Suprapubic skin (tissue), 4 donors: ENCODE data around the gene SHISA9. TPM values are rescaled to one million over a fixed set of nuclear protein-coding genes. Genes with fewer than 3 reads are reported as not detected.

ENCODE experiments used
- DNase-seq, 2 donors: peaks; one replicate each; pipeline ENCODE4 v3.0.0-alpha.2; 2019; ENCODE audit warnings: low spot score in 2 of 2
- H3K27ac ChIP-seq: fragments of 200-600 bp; sonication (generic); one replicate; pipeline ENCODE4 v1.5.1; 2019
- H3K27me3 ChIP-seq: fragments of 200-600 bp; sonication (generic); one replicate; pipeline ENCODE4 v1.5.1; 2019
- H3K36me3 ChIP-seq: fragments of 200-600 bp; sonication (generic); one replicate; pipeline ENCODE4 v1.5.1; 2019
- H3K4me1 ChIP-seq: fragments of 200-600 bp; sonication (generic); one replicate; pipeline ENCODE4 v1.5.1; 2019
- H3K4me3 ChIP-seq: fragments of 200-600 bp; sonication (generic); one replicate; pipeline ENCODE4 v1.5.1; 2019; ENCODE audit warnings: mild to moderate bottlenecking
- H3K9me3 ChIP-seq: fragments of 200-600 bp; sonication (generic); one replicate; pipeline ENCODE4 v1.5.1; 2019
- CTCF ChIP-seq, 2 donors: fragments of 200-600 bp in 1 of 2; fragments of 450-650 bp in 1 of 2; sonication (generic) in 1 of 2; IDR thresholded peaks; one replicate each; pipeline ENCODE4 v1.5.1; 2016 to 2019; ENCODE audit warnings: antibody characterized with exemption in 2 of 2, mild to moderate bottlenecking in 1 of 2, moderate library complexity in 1 of 2
- EP300 ChIP-seq: sonication (generic); formaldehyde crosslinking; IDR thresholded peaks from one replicate; pipeline ENCODE4 v1.6.1; 2017; ENCODE audit warnings: antibody characterized with exemption
- POLR2A ChIP-seq, 2 donors: fragments of 450-650 bp; IDR thresholded peaks; one replicate each; pipeline ENCODE4 v1.6.1; 2017; ENCODE audit warnings: antibody characterized with exemption in 2 of 2, mild to moderate bottlenecking in 2 of 2, moderate library complexity in 2 of 2
- POLR2AphosphoS5 ChIP-seq, 3 donors: sonication (generic); formaldehyde crosslinking; IDR thresholded peaks; one replicate each; pipeline ENCODE4 v1.6.1; 2017; ENCODE audit warnings: antibody characterized with exemption in 3 of 3
- WGBS: methylation state at CpG from one replicate; pipeline ENCODE4 v1.1.5; 2018; 5-methylcytosine and 5-hydroxymethylcytosine counted together
- total RNA-seq, 4 donors: library from RNA; depleted of rRNA; stranded (reverse); fragments of >200 nt; gene quantifications; one replicate each; pipeline ENCODE4 v1.1.0, GENCODE V29; 2016

SHISA9 gene
- total RNA-seq, 4 donors from 2014 or later = 0.26 to 1.9 (median 1.2) TPM

GRCh38 chr16:13146829-13147228, 245.4 kb downstream of the SHISA9 start:
- no peaks in the 10 kb centered on the region for H3K27me3 ChIP-seq
- no peaks in the 10 kb centered on the region for H3K9me3 ChIP-seq
- 68% methylated on average over 2 of the region's 2 CpGs for WGBS

GRCh38 chr16:13148294-13148693, 246.9 kb downstream of the SHISA9 start:
- Histone ChIP-seq H3K36me3 (no peaks in the 10 kb centered on the region), H3K9me3 (no peaks in the 10 kb centered on the region), H3K27me3 (no peaks in the 10 kb centered on the region), H3K27ac (no peak overlapping the region), H3K4me1 (no peaks in the 10 kb centered on the region), H3K4me3 (no peak overlapping the region)
- TF ChIP-seq EP300 (no peak), POLR2A (IDR thresholded peaks at IDR 0.05) (no peak), POLR2AphosphoS5 (IDR thresholded peaks at IDR 0.05) (no peak), CTCF (IDR thresholded peaks at IDR 0.05) (no peak)
- 84% methylated on average over 3 of the region's 3 CpGs for WGBS
- DNase-seq = no peak

More at GRCh38 chr16:13146829-13147228, 245.4 kb downstream of the SHISA9 start:
- Histone ChIP-seq H3K4me3 (no peak overlapping the region), H3K4me1 (no peaks in the 10 kb centered on the region), H3K27ac (no peak overlapping the region), H3K36me3 (no peaks in the 10 kb centered on the region)
- TF ChIP-seq POLR2AphosphoS5 (IDR thresholded peaks at IDR 0.05) = no peak
- TF ChIP-seq EP300 = no peak
- no peak for TF ChIP-seq POLR2A (IDR thresholded peaks at IDR 0.05)
- no peak for TF ChIP-seq CTCF (IDR thresholded peaks at IDR 0.05)
- DNase-seq = no peak

- H3K27me3 ChIP-seq = no peaks in the 10 kb centered on the region
- H3K36me3 ChIP-seq = no peaks in the 10 kb centered on the region
- H3K9me3 ChIP-seq = no peaks in the 10 kb centered on the region
- no peak overlapping the region for H3K4me3 ChIP-seq
- 22% methylated on average over 3 of the region's 3 CpGs for WGBS
- H3K4me1 ChIP-seq = no peaks in the 10 kb centered on the region
- no peak for DNase-seq
- no peak for TF ChIP-seq POLR2AphosphoS5 (IDR thresholded peaks at IDR 0.05)
- no peak for TF ChIP-seq CTCF (IDR thresholded peaks at IDR 0.05)
- no peak for TF ChIP-seq EP300
- no peak for TF ChIP-seq POLR2A (IDR thresholded peaks at IDR 0.05)
- no peak overlapping the region for H3K27ac ChIP-seq
These were observed 247.4 kb downstream of the SHISA9 start for GRCh38 chr16:13148836-13149235.

GRCh38 chr16:13150181-13150885, 248.9 kb downstream of the SHISA9 start:
- Histone ChIP-seq H3K36me3 (no peaks in the 10 kb centered on the region), H3K9me3 (no peaks in the 10 kb centered on the region), H3K27me3 (no peaks in the 10 kb centered on the region), H3K4me1 (no peaks in the 10 kb centered on the region), H3K4me3 (no peak overlapping the region), H3K27ac (no peak overlapping the region)
- TF ChIP-seq POLR2AphosphoS5 (IDR thresholded peaks at IDR 0.05) (no peak), EP300 (no peak), POLR2A (IDR thresholded peaks at IDR 0.05) (no peak), CTCF (IDR thresholded peaks at IDR 0.05) (no peak)
- 58% methylated on average over 4 of the region's 4 CpGs for WGBS
- no peak for DNase-seq

GRCh38 chr16:13153696-13154095, 252.3 kb downstream of the SHISA9 start:
- Histone ChIP-seq H3K27ac (no peak overlapping the region), H3K4me3 (no peak overlapping the region), H3K9me3 (no peaks in the 10 kb centered on the region), H3K36me3 (no peaks in the 10 kb centered on the region), H3K4me1 (no peaks in the 10 kb centered on the region), H3K27me3 (no peaks in the 10 kb centered on the region)
- TF ChIP-seq POLR2A (IDR thresholded peaks at IDR 0.05) (no peak), CTCF (IDR thresholded peaks at IDR 0.05) (no peak), POLR2AphosphoS5 (IDR thresholded peaks at IDR 0.05) (no peak), EP300 (no peak)
- WGBS = 55% methylated on average over 4 of the region's 4 CpGs
- DNase-seq = no peak
